Measurements from ENCODE around the gene NDUFA11.
A peak's percentile ranks its signal among the peaks of the same experiment; 100 is the strongest.

The NDUFA11 gene

DNA sequence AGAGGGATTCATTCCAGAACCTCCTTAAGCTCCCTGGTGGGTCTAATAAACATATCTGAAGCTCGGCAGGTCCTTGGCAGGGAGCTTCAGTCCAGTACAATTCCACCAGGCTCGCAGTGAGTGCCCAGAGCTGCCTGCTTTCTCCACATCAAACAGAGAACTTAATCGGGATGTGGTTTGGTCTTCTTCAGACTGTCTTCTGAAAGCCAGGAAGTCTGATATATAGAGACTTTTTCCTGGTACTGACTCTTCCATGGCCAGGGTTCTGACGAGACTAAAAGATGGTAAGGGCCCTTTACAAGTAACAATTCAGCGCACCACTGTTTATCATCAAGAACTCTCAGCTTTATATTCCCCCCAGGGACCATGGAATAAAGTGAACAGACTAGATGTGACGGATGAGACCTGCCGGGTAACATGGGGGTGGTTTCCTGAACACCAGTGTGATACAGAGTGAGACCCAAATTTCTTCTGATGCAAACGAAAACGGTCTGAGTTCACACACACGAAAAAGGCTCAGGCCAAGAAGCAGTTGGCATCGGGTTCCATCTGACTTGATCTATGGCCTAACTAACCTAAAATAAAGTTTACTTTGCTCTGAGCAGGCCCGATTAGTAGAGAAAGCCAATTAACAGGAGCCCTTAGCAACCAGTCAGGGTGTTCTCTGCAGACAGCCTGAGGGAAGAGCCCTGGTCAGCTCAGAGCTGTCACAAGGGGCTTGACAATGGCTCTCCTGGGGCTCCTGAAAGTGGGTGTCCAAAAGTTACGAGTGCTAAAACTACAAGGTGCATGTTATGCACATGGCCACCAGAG, 45.4 kb upstream of the NDUFA11 start:
- Histone ChIP-seq H3K79me2 (ENCODE audit: insufficient read depth, low read length) (peaks cover 100% of the 10 kb centered on the region), H2AFZ (ENCODE audit: low read depth, low read length) (no peak overlapping the region), H3K4me1 (ENCODE audit: insufficient read depth, low read length) (peaks cover 17% of the 10 kb centered on the region), H3K27me3 (ENCODE audit: insufficient read depth, low read length, poor library complexity) (no peaks in the 10 kb centered on the region), H3K4me3 (ENCODE audit: low read depth in 1 of 2, low read length in 2 of 2) (no peak overlapping the region), H3K27ac (ENCODE audit: low read length) (peak overlapping the region; percentile 40; the same call in 1 of the 2 replicates), H3K9me3 (ENCODE audit: insufficient read depth, low read length, severe bottlenecking) (no peaks in the 10 kb centered on the region), H3K4me2 (ENCODE audit: insufficient read depth, low read length) (no peak overlapping the region), H4K20me1 (ENCODE audit: insufficient read depth, low read length) (peaks cover 95% of the 10 kb centered on the region), H3K9ac (ENCODE audit: low read depth, low read length) (no peak overlapping the region), H3K36me3 (ENCODE audit: insufficient read depth, low read length) (peaks cover 59% of the 10 kb centered on the region)
- DNase-seq (no peak), ATAC-seq (ENCODE audit: insufficient read depth, low read depth) (peak; percentile 33; the same call in 1 of the 3 replicates)
- no peak for TF ChIP-seq CTCF (IDR thresholded peaks at IDR 0.05; ENCODE audit: borderline replicate concordance, extremely low read depth, low read length, poor library complexity, severe bottlenecking)
- TF ChIP-seq EZH2 (IDR thresholded peaks at IDR 0.05; ENCODE audit: borderline replicate concordance, low read depth, low read length, severe bottlenecking), result no peak

GRCh38 chr19:5947435-5947834, 43.8 kb upstream of the NDUFA11 start:
- DNase-seq (no peak), ATAC-seq (ENCODE audit: insufficient read depth, low read depth) (no peak)
- Histone ChIP-seq H3K4me3 (ENCODE audit: low read depth in 1 of 2, low read length in 2 of 2) (no peak overlapping the region), H3K9me3 (ENCODE audit: insufficient read depth, low read length, severe bottlenecking) (no peaks in the 10 kb centered on the region), H3K4me2 (ENCODE audit: insufficient read depth, low read length) (no peak overlapping the region), H3K4me1 (ENCODE audit: insufficient read depth, low read length) (0 out of 2 replicates have a peak, but pooled peaks cover 4% of the 10 kb centered on the region), H4K20me1 (ENCODE audit: insufficient read depth, low read length) (peaks cover 93% of the 10 kb centered on the region), H3K27ac (ENCODE audit: low read length) (no peak overlapping the region), H2AFZ (ENCODE audit: low read depth, low read length) (no peak overlapping the region), H3K79me2 (ENCODE audit: insufficient read depth, low read length) (peaks cover 100% of the 10 kb centered on the region), H3K36me3 (ENCODE audit: insufficient read depth, low read length) (peaks cover 59% of the 10 kb centered on the region), H3K27me3 (ENCODE audit: insufficient read depth, low read length, poor library complexity) (no peaks in the 10 kb centered on the region), H3K9ac (ENCODE audit: low read depth, low read length) (no peak overlapping the region)
- TF ChIP-seq EZH2 (IDR thresholded peaks at IDR 0.05; ENCODE audit: borderline replicate concordance, low read depth, low read length, severe bottlenecking), result no peak
- TF ChIP-seq CTCF (IDR thresholded peaks at IDR 0.05; ENCODE audit: borderline replicate concordance, extremely low read depth, low read length, poor library complexity, severe bottlenecking), result no peak

- Histone ChIP-seq H3K4me2 (ENCODE audit: insufficient read depth, low read length) (no peak overlapping the region), H3K9ac (ENCODE audit: low read depth, low read length) (no peak overlapping the region), H3K79me2 (ENCODE audit: insufficient read depth, low read length) (peaks cover 100% of the 10 kb centered on the region), H4K20me1 (ENCODE audit: insufficient read depth, low read length) (peaks cover 87% of the 10 kb centered on the region), H3K4me3 (ENCODE audit: low read depth in 1 of 2, low read length in 2 of 2) (no peak overlapping the region), H3K4me1 (ENCODE audit: insufficient read depth, low read length) (no peaks in the 10 kb centered on the region), H3K36me3 (ENCODE audit: insufficient read depth, low read length) (peaks cover 56% of the 10 kb centered on the region), H3K27me3 (ENCODE audit: insufficient read depth, low read length, poor library complexity) (no peaks in the 10 kb centered on the region), H3K9me3 (ENCODE audit: insufficient read depth, low read length, severe bottlenecking) (no peaks in the 10 kb centered on the region), H2AFZ (ENCODE audit: low read depth, low read length) (no peak overlapping the region), H3K27ac (ENCODE audit: low read length) (no peak overlapping the region)
- DNase-seq (no peak), ATAC-seq (ENCODE audit: insufficient read depth, low read depth) (no peak)
- TF ChIP-seq CTCF (IDR thresholded peaks at IDR 0.05; ENCODE audit: borderline replicate concordance, extremely low read depth, low read length, poor library complexity, severe bottlenecking), result no peak
- TF ChIP-seq EZH2 (IDR thresholded peaks at IDR 0.05; ENCODE audit: borderline replicate concordance, low read depth, low read length, severe bottlenecking), result no peak
Measured at GRCh38 chr19:5943623-5944022, 40.0 kb upstream of the NDUFA11 start.

Measured in DND-41 (cell line).